ENCODE data around the gene TRAF3.
"Not testable (repeated sequence)": the region's sequence is repeated elsewhere in the genome, so short reads cannot be mapped to it uniquely, and the experiment has no call there.

The TRAF3 gene

DNA sequence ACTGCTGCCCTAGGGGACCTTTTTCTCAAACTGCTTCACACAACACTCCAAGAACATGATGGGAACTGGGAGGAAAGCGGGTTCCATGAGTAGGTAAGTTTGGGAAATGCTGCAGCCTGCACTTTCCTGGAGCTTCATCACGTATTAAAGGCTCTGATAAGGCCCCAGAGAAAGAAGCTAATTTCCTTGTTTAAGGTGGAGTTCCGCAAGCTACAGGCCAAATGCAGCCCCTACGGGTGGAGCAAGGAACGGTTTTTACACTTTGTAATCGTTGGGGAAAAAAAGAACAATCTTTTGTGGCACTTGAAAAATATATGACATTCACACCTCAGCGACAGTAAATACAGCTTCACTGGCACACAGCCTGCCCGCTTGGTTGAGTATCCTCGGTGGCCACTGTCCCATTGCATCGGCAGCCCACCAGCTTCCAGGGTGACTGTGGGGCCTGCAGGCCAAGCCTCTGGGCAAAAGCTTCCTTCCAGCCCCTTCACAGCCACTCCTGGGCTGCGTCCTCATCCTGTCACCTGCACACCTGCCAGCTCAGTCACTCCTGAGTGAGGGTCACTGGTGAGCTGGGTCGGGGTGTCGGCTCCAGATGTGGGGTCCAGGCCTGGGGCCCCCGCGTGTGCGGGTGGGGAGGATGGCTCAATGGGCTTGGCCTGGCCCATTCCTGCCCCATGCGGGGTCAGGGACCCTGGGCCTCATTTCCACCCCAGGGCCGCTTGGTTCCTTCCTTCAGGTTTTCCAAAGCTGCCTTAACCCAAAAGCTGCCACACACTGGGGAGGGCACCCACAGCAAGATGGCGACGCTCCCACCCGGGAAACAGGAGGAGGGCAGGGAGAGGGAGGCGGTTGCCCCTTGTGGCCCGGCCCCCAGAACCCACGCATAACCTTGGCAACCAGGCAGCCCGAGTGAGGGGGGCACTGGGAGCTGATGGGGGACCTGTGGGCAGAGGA is 147.7 kb downstream of the TRAF3 start:
- DNase-seq (ENCODE audit: low read depth), result no peak

DNA sequence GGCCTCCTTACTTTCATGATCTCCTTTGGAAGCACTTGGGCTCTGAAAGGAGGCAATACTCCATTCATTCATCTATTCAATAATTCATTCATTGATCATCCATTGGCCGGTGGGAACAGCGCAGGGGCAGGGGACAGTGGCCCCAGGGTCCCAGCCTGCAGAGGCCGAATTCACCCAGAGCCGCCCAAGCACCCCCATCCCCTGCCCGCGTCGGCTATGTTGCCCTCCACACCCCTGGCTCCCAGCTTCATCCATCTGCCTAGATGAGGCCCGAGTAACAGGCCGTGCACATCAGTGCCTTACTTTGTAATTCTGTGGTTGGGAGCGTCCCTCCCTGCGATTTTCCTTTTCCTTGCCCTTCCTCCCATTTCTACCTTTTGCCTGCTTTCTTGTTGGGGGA is 148.4 kb downstream of the TRAF3 start:
- DNase-seq (ENCODE audit: low read depth), result no peak

DNA sequence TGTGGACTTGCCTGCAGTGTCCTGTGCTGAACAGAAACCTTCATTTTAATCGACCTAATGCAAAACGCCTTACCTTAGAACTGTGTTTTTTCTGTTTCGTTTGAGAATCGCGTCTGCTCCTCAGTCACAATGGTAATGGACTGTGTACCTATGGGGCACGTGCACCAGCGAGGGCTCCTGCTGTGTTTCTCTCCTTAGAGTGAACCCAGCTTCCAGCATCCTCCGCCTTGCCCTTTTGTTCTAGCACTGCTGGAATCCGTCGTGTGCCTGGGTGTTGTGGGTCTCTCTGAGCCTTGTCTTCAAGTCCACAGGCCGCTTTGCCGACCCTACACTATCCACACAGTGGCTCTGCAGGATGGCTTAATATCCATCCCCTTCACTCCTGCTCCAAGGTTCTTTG is 148.9 kb downstream of the TRAF3 start:
- no peak for DNase-seq (ENCODE audit: low read depth)

DNA sequence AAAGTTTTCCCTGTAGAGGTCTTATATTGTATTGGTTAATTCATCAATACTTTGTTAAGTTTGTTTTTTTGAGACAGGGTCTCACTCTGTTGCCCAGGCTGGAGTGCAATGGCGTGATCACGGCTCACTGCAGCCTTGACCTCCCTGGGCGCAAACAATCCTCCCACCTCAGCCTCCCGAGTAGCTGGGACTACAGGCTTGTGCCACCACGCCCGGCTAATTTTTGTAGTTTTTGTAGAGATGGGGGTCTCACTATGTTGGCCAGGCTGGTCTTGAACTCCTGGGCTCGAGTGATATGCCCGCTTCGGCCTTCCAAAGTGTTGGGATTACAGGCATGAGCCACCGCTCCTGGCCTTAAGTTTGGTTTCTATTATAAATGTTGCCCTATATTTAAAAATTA is 149.6 kb downstream of the TRAF3 start:
- DNase-seq (ENCODE audit: low read depth), result not testable (repeated sequence)

DNA sequence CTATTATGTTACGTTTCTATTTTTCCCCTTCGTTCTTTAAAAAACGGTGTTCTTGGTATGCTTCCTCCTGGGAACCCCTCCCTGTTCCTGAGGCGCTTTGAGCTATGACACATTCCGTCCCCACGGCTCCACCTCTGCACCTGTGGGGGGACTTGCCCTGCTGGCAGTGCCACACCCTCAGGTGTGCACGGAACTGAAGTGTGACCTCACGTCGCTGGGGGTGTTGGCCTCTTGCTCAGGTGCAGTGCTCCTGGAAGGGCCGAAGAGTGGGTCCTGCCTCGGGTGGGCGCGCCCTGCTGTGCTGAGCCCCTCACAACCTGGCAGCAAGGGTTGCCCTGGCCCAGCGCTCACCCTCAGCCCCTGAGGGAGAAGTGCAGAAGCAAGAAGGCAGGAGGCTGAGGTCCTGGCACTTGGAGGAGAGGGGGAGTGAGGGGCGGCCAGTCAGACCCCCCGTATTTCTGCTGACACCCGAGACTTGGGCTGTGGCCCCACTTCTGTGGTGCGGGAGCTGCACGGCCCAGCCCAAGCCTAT is 150.2 kb downstream of the TRAF3 start:
- no peak for DNase-seq (ENCODE audit: low read depth)

DNA sequence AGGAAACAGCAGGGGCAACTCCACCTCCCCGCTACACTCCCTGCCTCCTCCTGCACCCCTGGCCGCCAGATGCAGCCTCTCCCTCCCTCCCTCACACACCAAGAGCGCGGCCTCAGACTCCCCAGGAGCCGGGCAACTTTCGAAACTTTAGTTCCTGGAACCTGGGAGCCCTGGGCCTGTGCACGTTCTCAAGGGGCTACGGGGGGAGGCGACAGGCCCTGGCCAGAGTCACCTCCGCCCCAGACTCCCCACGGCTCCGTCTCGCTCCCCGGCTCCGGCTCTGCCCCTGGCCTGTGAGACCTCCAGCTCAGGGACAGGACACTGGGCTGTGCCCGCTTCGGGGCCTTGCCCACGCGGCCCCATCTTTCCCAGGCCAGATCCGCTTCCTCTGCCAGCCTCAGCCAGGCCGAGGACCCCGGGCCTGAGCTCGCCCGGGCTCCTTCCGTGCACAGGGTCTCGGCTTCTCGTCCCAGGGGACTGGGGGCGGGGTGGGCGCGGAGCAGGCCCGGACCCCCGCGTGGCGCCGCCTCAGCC is 150.7 kb downstream of the TRAF3 start:
- no peak for DNase-seq (ENCODE audit: low read depth)

DNA sequence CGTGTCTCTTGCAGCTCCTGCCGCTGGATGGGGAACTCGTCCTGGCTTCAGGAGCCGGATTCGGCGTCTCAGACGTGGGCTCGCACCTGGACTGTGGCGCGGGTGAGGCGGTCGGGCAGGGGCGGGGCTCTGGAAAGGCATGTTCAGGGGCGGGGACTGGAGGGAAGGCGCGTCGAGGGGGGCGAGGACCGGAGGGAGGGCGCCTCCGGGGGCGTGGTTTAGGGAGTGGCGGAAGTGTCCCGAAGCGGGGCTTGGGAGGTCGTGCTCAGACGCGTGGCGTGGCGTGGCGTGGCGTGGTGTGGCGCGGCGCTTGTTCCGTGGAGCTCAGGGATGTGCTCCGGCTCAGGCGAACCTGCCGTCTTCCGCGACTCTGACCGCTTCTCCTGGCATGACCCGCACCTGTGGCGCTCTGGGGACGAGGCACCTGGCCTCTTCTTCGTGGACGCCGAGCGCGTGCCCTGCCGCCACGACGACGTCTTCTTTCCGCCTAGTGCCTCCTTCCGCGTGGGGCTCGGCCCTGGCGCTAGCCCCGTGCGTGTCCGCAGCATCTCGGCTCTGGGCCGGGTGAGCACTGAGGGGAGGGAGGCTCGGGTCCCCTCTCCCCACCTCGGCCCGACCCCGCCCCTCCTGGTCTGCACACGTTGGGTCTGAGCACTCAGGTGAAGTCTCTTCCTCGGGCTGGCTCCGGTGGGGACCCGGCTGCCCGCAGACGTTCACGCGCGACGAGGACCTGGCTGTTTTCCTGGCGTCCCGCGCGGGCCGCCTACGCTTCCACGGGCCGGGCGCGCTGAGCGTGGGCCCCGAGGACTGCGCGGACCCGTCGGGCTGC is 151.4 kb downstream of the TRAF3 start:
- peak; percentile 67 for DNase-seq (ENCODE audit: low read depth)

DNA sequence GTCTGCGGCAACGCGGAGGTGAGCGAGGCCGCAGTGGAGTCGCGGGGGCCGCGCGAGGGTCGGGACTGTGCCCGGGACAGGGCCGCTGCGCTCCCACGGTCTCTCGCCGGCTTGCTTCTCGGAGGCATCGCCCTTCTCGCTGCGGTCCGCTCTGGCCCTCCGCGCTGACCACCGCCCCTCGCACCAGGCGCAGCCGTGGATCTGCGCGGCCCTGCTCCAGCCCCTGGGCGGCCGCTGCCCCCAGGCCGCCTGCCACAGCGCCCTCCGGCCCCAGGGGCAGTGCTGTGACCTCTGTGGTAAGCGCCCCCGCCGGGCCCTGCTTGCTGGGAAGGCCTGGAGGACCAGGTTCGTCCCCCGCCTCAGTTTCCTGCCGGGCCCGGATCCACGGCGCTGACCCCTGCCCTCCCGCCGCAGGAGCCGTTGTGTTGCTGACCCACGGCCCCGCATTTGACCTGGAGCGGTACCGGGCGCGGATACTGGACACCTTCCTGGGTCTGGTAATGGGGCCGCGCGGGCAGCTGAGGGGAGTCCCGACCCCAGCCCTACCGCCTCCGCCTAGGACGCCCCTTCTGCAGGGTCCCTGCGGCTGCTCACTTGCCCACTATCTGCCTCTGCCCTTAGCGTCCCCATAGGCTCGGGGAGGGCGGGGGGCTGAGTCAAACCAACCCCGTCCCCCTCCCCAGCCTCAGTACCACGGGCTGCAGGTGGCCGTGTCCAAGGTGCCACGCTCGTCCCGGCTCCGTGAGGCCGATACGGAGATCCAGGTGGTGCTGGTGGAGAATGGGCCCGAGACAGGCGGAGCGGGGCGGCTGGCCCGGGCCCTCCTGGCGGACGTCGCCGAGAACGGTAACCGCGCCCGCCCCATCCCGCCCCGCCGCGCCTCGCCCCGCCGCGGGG is 152.2 kb downstream of the TRAF3 start:
- DNase-seq (ENCODE audit: low read depth), result no peak

DNA sequence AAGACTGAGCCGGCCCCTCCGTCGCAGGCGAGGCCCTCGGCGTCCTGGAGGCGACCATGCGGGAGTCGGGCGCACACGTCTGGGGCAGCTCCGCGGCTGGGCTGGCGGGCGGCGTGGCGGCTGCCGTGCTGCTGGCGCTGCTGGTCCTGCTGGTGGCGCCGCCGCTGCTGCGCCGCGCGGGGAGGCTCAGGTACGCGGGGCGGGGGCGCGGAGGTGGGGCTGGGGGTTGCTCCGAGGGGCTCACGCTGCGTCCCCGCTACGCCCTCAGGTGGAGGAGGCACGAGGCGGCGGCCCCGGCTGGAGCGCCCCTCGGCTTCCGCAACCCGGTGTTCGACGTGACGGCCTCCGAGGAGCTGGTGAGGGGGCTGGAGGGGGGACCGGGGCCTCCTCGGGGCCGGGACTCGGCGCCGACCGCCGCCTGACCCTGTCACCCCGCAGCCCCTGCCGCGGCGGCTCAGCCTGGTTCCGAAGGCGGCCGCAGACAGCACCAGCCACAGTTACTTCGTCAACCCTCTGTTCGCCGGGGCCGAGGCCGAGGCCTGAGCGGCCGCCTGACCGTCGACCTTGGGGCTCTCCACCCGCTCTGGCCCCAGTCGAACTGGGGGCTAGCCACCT is 153.0 kb downstream of the TRAF3 start:
- DNase-seq (ENCODE audit: low read depth), result no peak

DNA sequence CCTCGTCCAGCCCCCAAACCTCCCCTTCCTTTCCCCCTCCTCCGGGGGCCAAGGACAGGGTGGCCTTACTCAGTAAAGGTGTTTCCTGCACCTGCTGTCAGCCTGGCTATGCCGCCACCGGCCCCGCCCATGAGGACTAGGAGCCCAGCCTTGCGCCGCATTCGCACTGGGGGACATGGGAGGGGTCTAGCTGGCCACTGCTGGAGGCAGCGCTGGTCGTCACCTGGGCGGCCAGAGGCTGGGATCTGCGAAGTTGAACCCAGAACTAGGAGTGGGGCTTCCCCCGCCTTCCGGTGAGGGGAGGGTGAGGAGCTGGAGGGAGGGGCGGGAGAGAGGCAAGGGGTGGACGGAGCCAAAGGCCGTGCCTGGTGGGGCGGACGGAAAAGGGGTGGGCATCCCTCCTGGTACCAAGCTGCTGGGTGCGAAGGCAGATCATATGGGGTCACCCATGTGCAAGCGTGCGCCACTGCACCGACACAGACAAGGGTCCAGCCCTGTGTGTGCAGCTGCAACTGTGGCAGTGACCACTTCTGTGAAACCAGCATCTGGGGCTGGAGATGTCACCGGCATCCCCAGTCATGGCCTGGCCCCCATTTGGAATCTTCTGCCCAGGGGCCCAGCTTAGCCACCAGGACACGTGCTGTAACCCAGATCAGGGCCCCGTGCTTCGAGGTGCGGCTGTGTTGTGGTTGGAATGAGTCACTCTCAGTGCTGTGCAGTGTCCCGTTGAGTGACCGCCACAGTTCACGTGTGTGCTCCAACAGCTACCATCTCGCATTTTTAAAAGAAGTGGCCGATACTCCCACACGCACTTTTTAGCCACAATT is 153.7 kb downstream of the TRAF3 start:
- DNase-seq (ENCODE audit: low read depth), result no peak

DNA sequence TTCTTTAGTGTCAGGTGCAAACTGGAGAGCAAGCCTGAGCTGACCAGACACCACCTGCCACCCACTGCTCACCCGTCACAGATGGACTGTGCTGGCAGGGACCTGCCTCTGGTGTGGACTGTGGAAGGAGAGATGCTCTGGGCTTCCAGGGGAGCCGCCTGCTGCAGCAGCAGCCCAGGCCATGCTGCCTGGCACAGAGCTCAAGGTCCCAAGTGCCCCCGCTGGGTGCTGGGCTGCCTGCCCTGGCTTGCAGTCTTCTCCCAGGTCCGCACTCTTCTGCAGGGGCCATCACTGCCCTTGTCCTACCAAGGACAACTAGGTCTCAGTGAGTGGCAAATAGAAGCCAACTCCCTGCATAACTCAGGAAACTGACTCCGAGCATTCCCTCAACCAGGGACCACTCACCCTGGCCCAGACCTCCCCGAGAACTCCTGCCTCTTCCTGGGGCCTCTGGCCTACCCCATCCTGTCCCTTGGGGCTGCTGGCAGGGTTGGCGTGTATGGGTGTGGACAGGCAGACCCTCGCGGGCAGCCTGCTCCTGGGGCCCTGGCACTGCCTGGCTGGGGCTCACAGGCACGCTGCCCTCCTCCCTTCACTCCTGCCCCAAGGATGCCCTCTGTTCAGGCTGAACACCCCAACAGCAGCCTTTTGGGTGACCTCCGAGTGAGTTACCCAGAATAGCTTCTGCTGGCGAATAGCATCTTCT is 154.5 kb downstream of the TRAF3 start:
- no peak for DNase-seq (ENCODE audit: low read depth)

DNA sequence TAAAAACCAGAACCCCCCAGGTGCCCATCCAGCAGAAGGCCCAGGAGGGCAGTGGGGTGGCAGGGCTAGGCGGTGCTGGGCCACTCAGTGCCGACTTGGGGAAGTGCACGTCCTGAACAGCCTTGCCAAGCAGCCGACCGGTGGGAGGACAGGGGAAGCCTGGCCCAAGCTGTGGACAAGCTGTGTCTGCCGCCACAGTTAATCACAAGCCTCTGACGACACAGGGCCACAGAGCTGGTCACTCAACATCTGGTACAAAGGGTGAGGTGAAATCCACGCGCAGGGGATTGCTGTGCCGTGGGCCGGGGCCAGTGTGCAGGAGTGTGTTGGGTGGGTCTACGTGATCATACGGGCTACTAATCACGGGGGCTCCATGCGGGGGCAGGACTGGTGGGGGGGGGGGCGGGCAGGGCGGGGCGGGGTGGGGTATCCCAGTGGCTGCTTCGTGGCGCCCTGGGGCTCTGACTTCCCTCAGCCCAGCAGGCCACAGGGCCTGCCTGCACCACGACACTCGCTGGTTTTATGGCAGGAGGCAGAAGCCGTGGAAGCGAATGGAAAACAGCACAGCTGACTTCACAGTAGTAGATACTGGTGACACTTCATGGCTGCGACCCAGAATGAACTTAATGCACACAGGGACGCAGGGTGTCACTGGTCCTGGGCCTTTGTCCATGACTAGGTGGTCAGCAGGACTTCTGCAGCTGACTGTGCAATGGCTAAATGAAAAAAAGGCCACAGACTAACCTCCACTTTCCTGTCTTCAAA is 155.4 kb downstream of the TRAF3 start:
- no peak for DNase-seq (ENCODE audit: low read depth)

DNA sequence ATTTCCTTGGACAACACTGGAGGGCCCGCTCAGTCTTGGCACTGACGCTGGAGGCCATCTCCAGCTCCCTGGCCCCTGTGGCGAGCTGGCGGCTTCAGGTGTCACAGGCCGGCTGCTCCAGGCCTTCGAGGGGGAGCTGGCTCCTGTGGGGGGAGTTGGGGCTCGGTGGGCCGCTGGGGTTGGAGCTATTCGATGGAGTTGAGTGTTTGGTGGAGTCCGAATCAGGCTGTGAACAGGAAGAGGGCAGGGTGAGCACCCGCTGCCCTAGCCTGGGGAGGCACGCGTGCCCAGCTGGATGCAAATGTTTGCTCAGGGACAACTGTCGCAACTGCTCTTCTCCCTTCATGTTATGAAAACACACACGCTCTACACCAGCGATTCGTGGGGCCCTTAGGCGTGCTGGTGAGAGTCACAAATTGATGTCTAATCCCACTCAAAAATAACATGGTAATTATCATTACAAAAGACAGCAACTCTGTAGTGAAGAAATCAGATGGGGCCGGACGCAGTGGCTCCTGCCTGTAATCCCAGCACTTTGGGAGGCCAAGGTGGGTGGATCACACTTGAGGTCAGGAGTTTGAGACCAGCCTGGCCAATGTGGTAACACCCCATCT is 156.5 kb downstream of the TRAF3 start:
- no peak for DNase-seq (ENCODE audit: low read depth)

DNA sequence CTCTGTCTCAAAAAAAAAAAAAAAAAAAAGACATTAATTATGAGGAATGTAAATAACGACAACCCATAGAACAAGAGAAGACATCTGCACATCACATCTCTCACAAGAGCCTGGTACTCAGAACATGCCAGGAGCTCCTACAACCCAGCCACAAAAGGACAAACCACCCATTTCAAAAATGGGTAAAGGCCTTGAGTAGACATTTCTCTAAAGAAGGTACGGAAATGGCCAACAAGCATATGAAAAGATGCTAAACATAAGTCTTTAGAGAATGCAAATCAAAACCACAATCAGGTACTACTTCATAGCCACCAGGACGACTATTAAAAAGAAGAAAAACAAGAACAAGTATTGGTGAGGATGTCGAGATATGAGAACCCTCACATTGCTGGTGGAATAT is 158.5 kb downstream of the TRAF3 start:
- DNase-seq (ENCODE audit: low read depth), result no peak

DNA sequence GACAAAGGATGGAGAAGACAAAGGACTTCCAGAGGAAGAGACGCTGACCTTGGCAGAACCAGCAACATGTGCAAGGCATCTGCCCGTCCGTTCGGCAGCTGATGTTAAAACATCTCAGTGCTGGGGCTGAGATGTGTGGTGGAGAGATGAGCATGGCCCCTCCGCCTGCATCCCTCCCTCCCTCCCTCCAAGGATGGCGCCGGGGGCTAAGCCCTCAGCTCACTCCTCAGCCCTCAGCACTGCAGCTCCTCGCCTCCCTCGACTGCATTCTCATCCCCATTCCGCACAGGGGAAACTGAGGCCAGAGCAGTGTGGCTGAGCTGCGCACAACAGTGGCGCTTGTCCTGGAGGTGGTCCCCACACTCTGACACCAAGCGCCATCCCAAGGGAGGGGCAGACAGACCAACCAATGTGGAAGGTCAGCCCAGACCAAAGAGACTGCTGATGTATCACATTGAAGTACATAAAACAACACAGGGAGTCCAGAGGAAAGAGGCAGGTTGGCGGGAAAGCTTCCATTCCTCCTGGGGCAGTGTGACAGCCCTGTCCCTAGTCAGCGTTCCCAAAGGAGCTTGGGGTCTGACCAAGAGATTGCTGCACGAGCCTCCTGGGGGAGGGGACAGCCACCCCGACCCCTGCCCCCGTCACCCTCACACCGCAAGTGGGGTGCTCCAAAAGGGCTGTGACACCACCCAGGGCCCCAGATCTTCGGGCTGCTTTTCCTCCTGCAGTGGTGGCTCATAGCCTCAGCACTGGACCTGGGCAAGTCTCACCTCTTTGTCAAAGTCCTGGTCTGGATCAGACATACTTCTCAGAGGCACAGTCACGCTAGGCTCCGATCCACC is 160.3 kb downstream of the TRAF3 start:
- no peak for DNase-seq (ENCODE audit: low read depth)

DNA sequence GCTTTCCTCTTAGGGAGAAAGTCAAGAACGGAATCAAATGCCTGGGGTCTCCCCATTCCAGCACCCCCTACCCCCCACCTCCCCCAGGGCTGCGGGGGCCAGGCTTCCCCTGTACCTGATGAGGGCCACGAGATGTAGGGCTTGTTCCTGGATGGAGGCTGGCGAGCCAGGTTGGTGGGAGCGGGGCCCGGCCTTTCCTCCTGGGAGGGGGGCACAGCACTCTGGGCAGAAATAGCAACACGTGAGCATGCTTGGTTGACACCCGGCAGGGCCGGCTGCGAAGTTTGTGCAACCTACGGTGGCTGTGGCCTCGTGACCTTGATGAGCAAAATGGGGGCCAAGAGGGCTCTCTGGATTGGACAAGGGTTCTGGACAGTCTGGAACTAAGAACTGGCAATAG is 160.9 kb downstream of the TRAF3 start:
- no peak for DNase-seq (ENCODE audit: low read depth)

DNA sequence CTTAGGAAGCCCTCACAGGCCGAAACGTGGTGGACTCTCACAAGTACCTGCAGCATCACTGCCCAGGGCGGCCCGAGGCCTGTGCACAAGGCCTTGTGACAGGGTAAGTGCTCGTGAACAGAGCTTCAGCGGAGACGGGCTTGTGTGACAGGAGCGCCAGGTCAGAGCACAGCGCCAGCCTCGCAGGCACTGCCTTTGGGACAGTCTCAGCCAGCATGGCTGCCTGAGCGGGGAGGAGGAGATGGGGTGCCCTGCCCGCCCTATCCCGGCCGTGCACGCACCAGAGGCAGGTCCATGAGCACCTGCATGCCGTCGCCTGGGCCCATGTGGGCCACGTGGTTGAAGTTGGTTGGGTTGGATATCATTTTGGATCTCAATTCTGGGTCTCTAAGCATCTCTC is 162.1 kb downstream of the TRAF3 start:
- no peak for DNase-seq (ENCODE audit: low read depth)

Data from T-helper 22 cell (primary cell).